Middle frontal gyrus (tissue), 1 donor: Measurements from ENCODE around the gene PTPRE.

Experiments
- DNase-seq: peaks from one replicate; pipeline ENCODE4 v3.0.0-alpha.2; 2015; ENCODE audit warnings: low spot score; ENCODE audit errors: extremely low spot score

The PTPRE gene

GRCh38 chr10:128043259-128044045 is 136.5 kb downstream of the PTPRE start:
- no peak for DNase-seq

DNA sequence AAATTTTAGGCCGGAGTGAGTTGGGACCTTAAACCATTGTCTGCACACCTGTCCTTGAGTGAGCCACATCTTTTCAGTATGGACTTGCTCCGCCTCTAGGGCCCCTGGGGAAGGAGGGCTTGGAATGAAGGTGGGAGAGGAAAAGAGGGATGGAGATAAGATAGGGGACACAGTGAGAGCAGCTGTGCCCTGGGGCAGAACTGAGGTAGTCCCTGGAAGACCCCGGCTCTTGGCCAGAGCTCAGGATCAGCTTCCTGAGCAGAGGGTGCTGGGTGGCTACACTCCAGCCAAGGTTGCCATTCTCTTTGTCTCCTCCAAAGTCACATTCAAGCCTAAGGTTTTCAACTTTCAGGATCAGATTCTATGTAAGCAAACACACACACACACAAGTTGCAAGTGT is 137.3 kb downstream of the PTPRE start:
- no peak for DNase-seq

DNA sequence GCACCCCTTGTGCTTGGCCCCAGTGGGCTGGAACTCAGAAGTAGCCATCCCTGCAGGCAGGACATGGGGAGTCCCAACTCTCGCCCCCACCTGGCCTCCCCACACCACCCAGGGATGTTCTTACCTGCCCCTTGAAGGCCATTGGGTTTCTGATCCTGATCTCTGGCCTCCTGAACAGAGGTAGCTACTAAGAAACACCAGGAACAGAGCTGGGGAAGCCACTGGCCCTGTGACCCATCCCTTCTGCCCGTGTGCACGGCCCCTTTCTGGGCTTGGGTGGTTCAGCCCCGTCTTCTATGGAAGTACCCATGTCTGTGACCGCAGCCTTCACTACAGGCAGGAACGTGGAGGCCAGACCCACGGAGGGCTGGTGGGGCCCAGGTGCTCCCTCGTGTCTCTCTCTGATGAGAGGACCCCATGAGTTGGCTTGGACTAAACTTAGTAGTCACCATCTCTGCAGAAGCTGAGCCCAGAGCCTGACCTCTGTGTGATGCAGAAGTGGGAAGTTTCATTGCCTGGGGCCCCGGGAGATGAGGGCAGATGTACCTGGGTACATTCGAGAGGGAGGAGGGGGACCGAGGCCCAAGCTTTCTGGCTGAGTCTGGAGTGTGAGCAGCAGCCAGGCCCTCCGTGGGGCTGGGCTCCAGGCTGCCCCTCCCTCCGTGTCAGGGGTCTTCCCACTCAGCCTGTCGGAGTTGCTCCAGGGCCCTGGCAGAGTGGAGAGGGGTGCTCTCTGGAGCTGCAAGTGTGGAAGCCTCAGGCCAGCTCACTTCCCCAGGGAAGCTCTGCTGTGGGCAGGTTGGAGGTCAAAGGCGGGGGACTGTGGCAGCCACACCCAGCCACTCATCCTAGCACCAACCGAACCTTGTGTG is 138.3 kb downstream of the PTPRE start:
- no peak for DNase-seq

DNA sequence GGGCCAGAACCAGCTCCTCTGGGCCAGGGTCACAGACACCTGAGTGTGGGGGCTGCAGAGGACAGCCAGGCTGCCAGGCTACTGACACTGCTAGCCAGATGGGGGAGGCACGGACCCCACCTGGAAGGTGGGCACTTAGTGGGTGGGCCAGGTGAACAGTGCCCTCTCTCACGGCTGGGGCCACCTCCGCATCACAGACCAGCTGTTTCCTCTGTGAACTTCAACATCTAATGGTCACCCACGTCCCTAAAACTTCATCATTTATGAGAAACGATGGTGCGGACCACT is 138.9 kb downstream of the PTPRE start:
- DNase-seq: no peak

DNA sequence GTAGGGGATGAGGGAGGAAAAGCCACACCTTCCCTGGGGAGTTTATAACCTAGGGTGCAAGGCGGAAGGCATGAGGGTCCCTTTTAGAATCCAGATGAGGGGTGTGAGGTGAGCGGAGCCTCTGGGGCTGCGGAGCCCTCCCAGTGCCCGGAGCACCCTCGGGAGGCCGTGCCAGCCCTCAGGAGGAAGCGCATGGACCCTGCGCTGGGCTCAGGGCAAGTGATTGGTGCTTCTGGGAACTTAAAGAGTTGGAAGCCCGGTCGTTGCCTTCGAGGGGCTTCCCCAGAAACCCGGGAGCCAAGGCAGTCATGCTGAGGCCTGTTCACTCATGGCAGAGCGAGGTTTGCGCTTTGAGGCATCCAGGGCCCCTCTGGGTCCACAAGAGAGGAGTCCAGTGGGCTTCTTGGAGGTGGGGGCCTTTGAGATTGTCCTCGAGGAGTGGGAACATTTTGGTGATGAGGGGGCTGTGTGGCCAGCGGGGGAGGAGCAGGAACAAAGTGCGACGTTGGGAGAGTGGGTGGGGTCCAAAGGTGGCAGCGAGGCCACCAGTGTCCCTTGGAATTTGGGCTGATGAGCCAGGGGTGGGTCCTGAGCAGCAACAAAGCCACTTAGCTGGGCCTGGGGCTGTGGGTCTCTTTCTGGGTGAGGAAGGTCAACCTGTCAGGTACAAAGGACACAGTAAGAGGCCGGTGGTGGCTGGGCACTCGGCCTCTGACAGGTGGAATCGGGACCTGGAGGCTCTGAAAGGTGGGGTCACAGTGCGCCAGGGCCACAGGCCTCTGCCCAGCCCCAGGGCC is 139.5 kb downstream of the PTPRE start:
- no peak for DNase-seq

- no peak for DNase-seq
Measured at GRCh38 chr10:128046953-128047290, 140.0 kb downstream of the PTPRE start.

GRCh38 chr10:128047351-128047750 is 140.4 kb downstream of the PTPRE start:
- DNase-seq: no peak

DNA sequence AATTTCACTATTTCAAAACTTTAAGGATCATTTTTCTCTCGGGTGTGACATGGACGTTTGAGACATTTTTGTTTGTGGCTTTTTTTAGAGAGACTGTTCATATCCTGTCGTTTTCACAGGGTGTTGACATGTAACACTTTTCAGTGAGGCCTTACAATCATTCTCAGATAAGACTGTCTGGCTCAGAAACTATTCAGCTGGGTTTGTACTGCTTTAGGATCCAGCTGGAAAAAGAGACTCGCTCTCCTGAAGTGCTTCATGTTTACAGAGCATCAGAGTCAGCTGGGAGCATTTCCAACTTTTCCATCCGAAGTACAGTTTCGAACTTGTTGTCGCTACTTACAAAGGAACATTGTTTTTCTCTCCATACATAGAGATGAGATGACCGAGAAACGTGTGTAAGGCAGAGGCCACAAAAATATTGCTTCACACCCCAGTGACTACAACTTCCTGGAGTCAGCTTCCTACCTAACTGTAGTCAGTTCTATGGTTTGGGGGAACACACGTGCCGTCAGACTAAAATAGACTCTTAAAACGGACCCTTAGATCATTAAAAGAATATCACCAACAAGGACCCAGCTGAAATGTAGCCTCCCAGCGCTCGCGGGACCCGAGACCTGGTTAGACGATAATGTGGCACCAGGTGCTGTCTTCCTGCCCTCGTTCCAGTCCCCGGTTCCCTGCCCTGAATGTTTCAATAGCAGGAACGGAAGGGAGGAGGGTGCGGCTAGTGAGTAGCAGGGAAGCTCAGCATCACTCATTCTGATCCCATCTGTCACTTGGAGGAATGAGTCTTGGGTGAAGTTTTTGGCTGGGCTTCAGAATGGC is 141.3 kb downstream of the PTPRE start:
- DNase-seq: no peak

DNA sequence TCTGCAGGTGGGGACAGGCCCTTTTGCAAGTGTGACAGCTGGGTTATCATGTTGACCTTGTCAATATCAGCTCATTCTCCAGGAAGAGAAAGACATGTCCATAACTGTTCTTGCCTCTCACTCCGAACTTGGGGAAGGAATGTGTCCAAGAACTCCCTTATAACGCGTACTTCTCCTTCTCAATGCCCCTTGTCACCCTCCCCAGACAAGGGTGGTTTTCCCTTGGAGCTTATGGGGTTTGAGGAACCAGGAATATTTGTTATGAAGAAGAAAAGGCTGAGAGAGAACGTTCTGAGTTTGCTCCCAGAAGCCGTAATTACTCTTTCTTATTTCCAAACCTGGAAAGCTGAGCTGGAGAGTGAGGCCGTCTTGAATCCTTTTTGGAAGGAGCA is 141.9 kb downstream of the PTPRE start:
- DNase-seq: no peak

DNA sequence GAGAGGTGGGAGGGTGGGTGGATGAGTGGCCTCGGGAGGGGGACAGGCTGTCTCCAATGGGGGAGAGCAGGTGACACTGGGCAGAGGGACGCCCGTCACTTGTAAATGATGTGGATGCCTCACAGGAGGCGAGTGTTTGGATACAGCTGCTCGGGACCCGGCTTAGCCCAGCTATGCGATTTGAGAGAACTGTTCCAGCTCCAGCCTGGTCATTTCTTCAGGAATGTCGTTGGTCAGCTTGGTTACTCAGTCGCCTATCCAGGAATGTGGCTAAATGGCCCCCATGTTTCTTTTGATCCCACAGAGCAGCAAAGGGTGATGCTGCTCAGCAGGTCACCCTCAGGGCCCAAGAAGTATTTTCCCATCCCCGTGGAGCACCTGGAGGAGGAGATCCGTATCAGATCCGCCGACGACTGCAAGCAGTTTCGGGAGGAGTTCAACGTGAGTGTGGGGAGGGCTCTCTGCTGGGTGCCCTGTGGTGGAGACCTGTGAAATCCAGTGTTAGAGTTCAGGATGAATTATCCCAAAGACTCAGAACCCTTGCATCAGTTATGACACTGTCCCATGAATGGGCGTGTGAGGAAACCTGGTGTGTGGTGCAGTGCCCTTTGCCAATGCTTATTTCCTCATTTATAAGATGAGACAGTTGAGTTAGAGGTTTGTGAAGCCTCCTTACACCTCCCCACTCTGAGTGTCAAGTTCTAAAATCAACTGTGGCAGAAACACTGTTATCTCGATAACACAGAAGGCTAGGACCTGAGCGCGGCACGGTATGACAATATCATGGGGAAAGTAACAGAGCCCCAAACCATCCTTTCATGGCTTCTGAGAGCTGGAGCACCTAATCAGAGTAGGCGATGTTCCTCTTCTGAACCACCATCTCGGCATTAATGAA is 142.6 kb downstream of the PTPRE start:
- no peak for DNase-seq

- no peak for DNase-seq
Measured at GRCh38 chr10:128050121-128050516, 143.2 kb downstream of the PTPRE start.

DNA sequence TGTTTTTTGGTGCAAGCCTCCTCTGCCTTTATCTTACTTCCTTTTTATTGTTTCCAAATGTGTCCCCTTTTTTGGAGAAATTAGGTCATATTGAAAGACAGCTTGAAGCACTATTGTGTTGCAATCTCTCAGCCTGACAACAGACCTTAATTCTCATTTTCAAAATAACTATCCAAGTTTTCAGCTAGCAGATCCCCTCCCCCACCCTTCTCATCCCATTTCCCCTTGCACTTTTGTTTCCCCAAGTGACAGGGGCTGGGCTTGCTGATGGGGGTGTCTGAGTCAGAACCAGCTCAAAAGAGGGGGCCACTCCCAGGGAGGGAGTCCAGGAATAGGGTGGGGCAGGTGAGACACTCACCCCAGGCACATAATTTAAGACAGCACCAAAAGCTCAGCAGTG is 144.0 kb downstream of the PTPRE start:
- no peak for DNase-seq

DNA sequence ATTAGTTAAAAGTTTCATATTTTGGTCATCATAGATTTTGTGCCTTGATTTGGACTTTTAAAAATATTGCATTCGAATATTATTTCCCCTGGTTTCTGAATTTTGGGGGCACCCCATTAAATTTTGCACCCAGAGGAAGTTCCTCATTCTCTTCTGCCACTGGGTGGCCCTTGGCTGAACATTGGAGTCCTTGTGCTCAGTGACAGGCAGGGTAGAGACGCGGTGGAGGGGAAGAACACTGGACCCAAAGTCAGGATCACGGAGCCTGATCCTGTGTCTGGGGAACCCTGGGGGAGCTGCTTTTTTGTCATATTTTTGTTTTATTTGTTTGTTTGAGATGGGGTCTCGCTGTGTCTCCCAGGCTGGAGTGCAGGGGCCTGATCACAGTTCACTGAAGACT is 144.6 kb downstream of the PTPRE start:
- DNase-seq: no peak

DNA sequence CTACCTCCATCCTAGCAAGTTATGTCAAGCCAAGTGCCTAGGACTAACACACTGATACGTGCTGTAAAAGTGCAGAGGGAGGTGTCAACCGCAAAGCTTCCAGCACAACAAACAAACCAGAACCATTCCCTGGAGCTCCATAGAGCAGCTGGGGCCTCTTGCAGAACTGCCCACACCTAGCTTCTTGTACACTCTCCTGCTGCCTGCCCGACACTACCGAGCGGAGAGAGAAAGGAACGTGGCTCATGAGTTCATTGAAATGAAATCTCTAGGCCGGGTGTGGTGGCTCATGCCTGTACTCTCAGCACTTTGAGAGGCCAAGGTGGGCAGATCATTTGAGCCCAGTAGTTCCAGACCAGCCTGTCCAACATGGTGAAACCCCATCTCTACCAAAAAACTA is 145.8 kb downstream of the PTPRE start:
- DNase-seq: no peak

DNA sequence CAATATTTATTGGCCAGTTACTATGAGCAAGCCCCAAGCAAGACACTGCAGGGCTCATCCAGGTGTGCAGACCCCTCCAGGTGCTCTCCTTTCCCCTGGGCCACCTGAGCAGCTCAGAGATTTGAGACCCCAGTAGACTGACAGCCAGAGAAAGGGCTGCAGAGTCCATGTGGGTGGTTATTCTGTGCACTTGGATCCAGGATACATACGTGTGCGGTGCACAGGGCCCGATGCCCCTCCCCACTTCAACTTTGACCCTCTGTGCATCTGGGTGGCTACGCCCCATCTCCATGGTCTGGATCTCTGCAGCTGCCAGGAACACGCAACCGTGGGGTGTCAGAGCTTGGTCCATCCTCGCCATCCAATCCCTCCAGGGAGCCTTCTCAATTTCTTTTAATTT is 146.5 kb downstream of the PTPRE start:
- DNase-seq: no peak

- no peak for DNase-seq
Measured at GRCh38 chr10:128054163-128054970, 147.5 kb downstream of the PTPRE start.

GRCh38 chr10:128055061-128055868 is 148.4 kb downstream of the PTPRE start:
- DNase-seq: no peak

- DNase-seq: no peak
Measured at GRCh38 chr10:128056303-128057050, 149.6 kb downstream of the PTPRE start.
